Measurements from ENCODE around the gene BABAM2.

- TF ChIP-seq CTCF (IDR thresholded peaks at IDR 0.05) (no peak), POLR2A (IDR thresholded peaks at IDR 0.05) (no peak), EP300 (IDR thresholded peaks at IDR 0.05) (no peak)
Observed at GRCh38 chr2:27977731-27978312, 87.3 kb downstream of the BABAM2 start.
